HG03378 (cell line): ENCODE results near the gene SHISAL1.
A peak's percentile ranks its signal among the peaks of the same experiment; 100 is the strongest.
"Not testable (repeated sequence)": the region's sequence is repeated elsewhere in the genome, so short reads cannot be mapped to it uniquely, and the experiment has no call there.

Source experiments
- ATAC-seq: cut with Tn5 transposase; IDR thresholded peaks from one replicate; pipeline ENCODE4 v1.9.1; 2021; ENCODE audit warnings: mild to moderate bottlenecking, moderate library complexity; ENCODE audit not compliant: unreplicated experiment

SHISAL1 gene

DNA sequence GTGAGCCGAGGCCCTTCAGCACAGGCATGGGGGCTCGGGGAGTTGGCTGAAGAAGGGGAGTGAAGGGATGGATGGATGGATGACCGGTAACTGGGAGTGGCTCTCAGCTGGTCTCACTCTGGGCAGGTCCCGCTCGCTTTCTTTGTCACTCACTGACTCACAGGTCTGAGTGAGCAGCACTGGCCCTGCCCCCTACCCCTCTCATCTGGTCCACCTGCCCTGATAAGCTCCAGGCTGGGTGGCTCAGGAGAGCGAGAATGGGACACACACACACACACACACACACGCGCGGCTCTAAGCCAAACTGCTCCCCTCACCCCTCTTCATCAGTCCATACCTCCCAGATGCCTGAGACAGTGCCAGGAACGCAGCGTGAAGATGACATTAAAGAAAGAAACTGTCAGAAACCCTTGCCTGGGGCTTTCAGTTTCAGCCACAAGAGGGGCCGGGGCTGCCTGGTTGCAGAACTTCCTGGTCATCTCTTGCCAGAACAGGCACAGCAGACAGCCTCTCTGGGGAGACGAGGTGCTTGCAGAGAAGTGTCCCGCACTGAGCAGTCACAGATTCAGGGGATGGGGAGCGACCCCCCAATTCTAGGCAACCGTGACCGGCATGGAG lies 16.5 kb upstream of the SHISAL1 start:
- peak; percentile 56 for ATAC-seq

- no peak for ATAC-seq
Observed at GRCh38 chr22:44328762-44329161, 16.0 kb upstream of the SHISAL1 start.

GRCh38 chr22:44328326-44328725 lies 15.6 kb upstream of the SHISAL1 start:
- ATAC-seq = no peak

DNA sequence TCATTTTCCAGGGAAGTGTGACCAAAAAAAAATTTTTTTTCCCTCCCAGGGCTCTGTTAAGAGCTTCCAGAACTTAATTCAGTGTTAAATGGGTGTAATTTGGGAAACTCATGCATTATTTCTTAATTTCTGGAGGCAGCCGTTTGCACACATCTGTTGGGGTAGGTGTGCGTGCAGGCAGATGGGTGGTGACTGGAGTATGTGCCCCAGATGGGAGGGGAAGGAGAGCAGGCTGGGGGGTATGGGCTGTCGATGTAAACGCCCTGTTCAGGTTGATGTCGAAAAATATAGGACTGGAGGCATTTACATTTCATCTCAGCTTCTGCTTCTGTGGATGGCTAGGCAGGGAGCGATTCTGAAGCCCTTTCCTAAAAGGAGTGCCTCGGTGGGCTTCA lies 13.7 kb upstream of the SHISAL1 start:
- ATAC-seq = no peak

GRCh38 chr22:44325718-44326490 lies 13.2 kb upstream of the SHISAL1 start:
- ATAC-seq = no peak

DNA sequence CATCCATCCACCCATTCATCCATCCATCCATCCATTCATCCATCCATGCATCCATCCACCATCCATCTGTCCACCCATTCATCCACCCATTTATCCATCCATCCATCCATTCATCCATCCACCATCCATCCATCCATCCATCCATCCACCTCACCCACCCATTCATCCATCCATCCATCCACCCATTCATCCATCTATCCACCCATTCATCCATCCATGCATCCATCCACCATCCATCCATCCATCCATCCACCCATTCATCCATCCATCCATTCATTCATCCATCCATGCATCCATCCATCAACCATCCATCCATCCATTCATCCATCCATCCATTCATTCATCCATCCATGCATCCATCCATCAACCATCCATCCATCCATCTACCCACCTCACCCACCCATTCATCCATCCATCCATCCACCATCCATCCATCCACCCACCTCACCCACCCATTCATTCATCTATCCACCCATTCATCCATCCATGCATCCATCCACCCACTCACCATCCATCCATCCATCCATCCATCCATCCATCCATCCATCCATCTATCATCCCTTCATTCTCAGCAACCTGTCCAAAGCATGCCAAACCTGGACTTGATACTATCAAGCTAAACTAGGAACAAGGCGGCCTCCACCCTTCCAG lies 10.5 kb upstream of the SHISAL1 start:
- ATAC-seq = not testable (repeated sequence)

GRCh38 chr22:44319685-44320084 lies 6.9 kb upstream of the SHISAL1 start:
- ATAC-seq = no peak

DNA sequence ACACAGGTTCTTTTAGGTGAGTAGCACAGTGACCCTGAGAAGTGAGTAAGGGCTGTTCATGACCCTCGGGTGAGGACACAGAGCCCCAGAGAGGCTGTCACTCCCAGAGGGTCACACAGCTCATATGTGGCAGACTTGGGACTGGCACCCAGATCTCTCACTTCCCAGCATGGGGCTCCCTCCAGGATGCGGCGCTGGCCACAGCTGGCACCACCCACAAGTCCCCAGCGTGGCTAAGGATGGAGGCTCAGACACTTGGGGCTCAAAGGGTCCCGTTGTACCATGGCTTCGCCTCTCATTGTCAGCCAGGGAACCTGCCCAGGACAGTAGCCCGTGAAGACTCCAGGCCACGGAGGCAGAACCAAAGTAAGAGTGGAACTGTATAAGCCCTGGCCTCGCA lies 6.0 kb upstream of the SHISAL1 start:
- ATAC-seq = no peak

GRCh38 chr22:44317886-44318637 lies 5.3 kb upstream of the SHISAL1 start:
- no peak for ATAC-seq

- no peak for ATAC-seq
Observed at GRCh38 chr22:44317123-44317444, 4.3 kb upstream of the SHISAL1 start.

GRCh38 chr22:44316393-44317122 lies 3.8 kb upstream of the SHISAL1 start:
- ATAC-seq = no peak

- no peak for ATAC-seq
Observed at GRCh38 chr22:44314425-44315067, 1.8 kb upstream of the SHISAL1 start.

DNA sequence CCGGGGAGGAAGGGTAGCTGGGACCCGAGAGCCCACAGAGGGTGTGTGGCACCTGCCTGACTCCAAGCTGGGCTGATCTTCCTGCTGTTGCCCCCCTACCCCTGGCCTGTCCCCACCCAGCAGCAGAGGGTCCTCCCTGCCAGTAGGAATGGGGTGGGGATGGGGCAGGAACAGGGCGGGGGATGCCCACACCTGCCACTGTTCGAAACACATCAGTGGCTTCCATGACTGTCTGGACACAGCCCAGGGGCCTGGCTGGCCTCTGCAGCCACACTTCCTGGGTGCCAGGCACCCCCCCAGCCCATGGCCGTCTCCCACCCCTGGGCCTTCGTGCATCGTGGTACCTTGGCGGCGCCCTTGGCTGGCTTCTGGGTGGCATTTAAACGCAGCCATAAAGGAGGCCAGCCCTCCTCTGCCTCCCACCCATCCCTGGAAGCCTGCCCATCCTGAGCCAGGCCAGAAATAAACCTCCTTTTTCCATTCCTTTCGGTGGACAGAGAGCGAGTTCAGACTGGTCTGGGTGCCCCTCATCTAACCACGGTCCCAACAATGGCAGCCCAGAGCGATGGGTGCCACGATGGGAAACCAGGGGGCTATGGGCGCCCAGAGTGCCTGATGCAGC lies 745 bp upstream of the SHISAL1 start:
- no peak for ATAC-seq

- ATAC-seq = no peak
Observed at GRCh38 chr22:44311855-44312170, 938 bp downstream of the SHISAL1 start.

GRCh38 chr22:44311104-44311854 lies 1.5 kb downstream of the SHISAL1 start:
- ATAC-seq = no peak

DNA sequence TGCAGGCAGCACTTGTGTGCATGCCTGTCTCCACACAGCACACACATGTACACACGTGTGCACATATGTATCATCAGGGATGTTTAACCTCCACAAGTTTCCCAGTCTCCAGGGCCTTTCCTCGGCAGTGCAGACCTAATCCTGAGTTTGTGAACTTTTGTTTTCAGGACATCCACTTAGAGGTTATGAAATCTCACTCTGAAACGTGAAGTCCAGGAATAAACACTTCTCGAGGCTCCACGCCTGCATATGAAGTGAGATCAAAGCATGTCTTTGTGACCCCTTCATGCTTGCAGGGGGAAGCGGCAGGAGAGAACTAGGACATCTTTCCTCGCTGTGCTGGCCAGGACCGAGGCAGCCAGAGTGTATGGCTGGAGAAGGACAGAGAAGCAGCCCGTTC lies 3.1 kb downstream of the SHISAL1 start:
- ATAC-seq = no peak

- ATAC-seq = no peak
Observed at GRCh38 chr22:44309137-44309536, 3.6 kb downstream of the SHISAL1 start.

GRCh38 chr22:44307509-44308169 lies 5.1 kb downstream of the SHISAL1 start:
- ATAC-seq = no peak

DNA sequence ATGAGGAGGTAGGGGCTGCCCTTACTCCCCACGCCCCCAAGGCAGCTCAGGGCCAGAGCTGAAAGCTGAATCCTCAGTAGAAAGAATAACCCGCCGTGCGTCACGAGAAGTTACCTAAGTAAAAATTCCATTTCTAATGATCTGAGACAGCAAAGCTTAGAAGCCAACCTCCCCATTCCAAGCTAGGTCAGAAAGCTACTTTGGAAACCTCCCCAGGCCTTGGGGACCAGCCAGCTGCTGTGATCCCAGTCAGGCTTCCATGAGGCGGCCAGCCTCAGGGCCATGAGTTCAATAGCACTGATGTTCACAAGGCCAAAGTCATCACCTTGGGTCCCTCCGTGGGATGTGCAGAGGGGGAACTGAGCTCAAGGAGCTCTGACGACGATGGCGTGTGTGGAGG lies 6.9 kb downstream of the SHISAL1 start:
- no peak for ATAC-seq
